Measurements from ENCODE around the gene RHOB. TPM values are rescaled to one million over a fixed set of nuclear protein-coding genes. Genes with fewer than 3 reads are reported as not detected.
"Not testable (repeated sequence)": the region's sequence is repeated elsewhere in the genome, so short reads cannot be mapped to it uniquely, and the experiment has no call there.

RHOB gene
- total RNA-seq = 926 and 1,028 TPM in 2 replicates

GRCh38 chr2:20446917-20447436 lies at the start of gene RHOB:
RHOB (plus strand) TSS chr2:20447074; CDS start chr2:20447466, 392 bp downstream.
- DNase-seq (ENCODE audit: low read depth, low spot score) = peak; percentile 95

- DNase-seq (ENCODE audit: low read depth, low spot score) = no peak
Observed at GRCh38 chr2:20397811-20398447, 48.9 kb upstream of the RHOB start.

GRCh38 chr2:20398956-20399567 lies 47.8 kb upstream of the RHOB start:
- DNase-seq (ENCODE audit: low read depth, low spot score) = no peak

- DNase-seq (ENCODE audit: low read depth, low spot score) = no peak
Observed at GRCh38 chr2:20400306-20400705, 46.6 kb upstream of the RHOB start.

GRCh38 chr2:20400787-20401488 lies 45.9 kb upstream of the RHOB start:
- no peak for DNase-seq (ENCODE audit: low read depth, low spot score)

DNA sequence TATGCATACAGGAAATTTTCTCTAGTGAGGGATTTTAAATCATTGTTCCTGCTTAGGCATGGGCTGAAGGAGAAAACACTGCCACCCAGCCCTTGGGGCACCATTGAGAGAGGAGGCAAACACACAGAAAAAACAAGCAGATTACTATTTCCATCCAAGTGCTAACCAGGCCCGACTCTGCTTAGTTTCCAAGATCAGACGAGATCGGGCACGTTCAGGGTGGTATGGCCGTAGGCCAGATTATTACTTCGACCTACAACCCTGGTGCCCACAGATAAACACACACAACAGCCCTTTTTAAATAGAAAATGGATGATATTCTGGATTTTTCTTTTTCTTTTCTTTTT lies 45.4 kb upstream of the RHOB start:
- DNase-seq (ENCODE audit: low read depth, low spot score) = no peak

- no peak for DNase-seq (ENCODE audit: low read depth, low spot score)
Observed at GRCh38 chr2:20403774-20404312, 43.0 kb upstream of the RHOB start.

DNA sequence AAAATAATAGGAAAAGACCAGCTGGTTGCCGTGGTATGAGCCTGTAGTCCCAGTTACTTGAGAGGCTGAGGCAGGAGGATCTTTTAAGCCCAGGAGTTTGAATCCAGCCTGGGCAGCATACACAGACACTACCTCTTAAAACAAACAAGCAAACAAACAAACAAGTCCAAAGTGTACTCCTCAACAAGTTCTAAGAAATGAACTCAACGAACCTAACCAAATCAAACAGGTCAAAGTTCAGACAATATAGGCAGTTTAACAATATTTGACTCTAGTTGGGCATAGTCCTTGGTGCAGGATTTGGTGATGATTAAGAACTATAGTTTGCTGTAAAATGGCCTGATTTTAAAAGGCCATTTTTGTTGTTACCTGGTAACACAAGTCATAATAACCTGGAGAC lies 41.9 kb upstream of the RHOB start:
- no peak for DNase-seq (ENCODE audit: low read depth, low spot score)

- DNase-seq (ENCODE audit: low read depth, low spot score) = no peak
Observed at GRCh38 chr2:20409039-20409438, 37.8 kb upstream of the RHOB start.

DNA sequence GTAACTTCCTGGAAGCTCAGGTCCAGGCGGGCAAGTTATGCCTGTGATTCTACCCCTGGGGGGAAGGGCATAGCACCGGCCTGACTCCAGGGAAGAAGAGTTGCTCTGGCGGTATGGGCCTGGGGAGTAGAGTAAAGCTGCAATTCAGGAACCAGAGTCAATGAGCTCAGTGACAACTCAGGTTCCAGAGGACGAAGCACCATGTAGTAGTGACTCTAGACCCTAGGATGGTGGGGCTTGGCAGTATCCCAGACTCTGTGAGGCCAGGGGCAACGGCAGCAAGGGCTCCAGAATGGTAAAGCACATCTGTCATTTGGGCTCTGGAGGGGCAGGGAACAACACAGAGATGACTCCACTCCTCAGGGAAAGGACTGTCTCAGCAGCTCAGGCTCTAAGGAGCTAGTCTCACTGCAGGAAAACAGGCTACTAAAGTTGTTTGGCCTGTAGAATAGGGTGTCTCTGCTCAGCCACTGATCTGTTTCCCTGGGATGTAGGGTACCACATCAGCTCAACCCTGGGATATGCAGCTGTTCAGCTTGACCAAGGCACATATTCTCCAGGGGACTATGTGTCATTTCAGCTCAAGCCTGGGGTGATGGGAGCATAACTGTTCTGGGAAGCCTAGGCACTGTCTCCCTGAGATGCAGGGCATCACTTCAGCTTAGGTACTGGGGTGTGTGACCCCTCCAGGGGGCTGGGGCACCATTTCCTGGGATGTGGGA lies 36.2 kb upstream of the RHOB start:
- DNase-seq (ENCODE audit: low read depth, low spot score) = no peak

DNA sequence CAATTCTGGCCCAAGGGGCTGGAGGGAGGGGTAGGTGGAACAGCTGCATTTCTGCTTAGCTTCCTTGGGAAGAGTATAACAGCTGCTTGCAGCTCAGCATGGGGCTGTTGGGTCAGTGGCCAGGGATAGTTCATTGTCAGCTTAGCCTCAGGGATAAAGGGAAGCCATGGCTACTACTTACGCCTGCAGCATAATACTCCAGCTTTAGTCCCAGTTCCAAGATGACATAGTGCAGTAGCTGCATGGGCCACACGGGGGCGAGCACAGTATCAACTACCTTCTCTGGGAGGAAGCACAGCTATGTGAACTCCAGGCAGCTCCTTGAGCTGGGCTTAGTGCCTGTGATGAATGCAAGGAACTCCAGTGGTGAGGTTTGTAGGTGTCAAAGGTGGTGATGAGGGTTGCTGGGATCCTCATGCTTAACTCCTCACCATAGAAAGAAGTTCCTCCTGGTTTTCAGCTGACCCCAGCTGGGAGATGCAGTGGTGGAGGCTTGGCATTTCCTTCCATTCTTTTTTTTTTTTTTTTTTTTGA lies 35.4 kb upstream of the RHOB start:
- peak; percentile 54 for DNase-seq (ENCODE audit: low read depth, low spot score)

DNA sequence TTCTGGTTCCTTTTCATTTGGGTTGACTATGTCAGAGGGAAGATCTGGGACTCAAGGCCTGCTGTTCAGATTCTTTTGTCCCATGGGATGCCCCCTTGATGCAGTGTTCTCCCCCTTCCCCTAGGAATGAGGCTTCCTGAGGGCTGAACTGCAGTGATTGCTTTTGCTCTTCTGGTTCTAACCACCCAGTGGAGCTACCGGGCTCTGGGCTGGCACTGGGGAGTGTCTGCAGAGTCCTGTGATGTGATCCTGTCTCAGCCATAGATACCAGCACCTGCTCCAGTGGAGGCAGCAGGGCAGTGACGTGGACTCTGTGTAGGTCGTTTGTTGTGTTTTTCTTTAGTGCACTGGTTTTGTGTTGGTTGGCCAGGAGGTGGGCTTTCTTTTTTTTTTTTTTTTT lies 32.1 kb upstream of the RHOB start:
- DNase-seq (ENCODE audit: low read depth, low spot score) = no peak

GRCh38 chr2:20415511-20415918 lies 31.4 kb upstream of the RHOB start:
- no peak for DNase-seq (ENCODE audit: low read depth, low spot score)

GRCh38 chr2:20416723-20417122 lies 30.2 kb upstream of the RHOB start:
- no peak for DNase-seq (ENCODE audit: low read depth, low spot score)

GRCh38 chr2:20417230-20417821 lies 29.5 kb upstream of the RHOB start:
- not testable (repeated sequence) for DNase-seq (ENCODE audit: low read depth, low spot score)

DNA sequence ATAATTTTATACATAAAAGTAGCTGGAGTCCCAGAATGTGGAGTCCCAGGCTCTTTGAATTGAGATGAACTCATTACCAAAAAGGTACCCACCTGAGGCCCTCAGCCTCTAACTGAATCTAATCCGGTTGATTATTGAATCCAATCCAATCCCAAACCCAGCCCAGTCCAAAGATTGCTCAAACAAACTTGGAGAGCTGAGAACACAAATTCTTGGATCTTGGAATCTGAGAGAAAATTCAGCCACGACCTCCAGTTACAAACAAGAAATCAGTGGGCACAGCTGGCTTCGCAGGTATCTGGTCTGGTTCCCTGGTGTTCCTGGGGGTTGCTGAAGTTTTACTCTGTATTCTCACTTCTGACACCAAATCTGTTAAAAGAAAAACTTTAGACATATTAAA lies 28.4 kb upstream of the RHOB start:
- no peak for DNase-seq (ENCODE audit: low read depth, low spot score)

DNA sequence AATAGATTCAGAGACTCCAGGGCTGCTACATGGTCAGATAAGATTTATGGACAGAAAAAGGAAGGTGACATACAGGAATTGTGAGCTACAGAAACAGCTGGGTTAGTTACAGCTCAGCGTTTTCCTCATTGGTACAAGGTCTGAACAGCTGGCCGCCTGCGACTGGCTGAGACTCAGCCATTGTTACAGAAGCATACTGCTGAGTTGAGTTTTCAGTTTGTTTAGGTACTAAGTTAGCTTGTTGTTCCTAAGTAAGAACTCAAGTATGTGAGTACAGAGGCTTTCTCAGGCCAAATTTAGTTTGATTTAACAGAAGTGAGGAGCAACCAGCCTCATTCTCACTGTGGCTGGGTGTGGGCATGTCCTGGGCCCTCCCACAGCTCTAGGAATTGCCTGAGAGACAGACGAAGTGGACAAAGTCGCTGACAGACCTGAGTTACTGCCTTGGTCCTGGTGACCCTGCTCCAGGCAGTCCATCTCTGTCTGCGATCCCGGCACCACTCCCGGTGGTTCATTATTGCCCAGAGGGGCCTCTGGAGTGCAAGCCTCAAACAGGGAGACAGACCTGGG lies 27.8 kb upstream of the RHOB start:
- no peak for DNase-seq (ENCODE audit: low read depth, low spot score)

DNA sequence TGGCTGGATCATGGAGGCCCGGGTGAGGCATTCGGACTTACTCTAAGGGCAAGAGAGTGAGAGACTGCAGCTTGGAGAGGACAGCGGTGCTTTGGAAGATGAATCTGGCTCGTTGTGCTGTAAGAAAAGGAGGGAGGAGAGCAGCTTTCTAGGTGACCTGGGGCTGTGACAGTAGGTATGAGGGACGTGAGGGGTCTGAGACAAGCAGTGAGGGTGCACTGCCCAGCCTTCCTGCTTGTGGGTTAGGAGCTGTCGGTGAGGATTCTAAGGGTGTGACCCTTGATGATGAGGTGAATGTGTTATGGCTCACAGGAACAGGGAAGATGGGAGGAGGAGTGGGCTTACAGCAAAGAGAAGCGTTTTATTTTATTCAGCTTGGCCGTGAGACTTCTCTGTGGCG lies 27.1 kb upstream of the RHOB start:
- DNase-seq (ENCODE audit: low read depth, low spot score) = no peak

DNA sequence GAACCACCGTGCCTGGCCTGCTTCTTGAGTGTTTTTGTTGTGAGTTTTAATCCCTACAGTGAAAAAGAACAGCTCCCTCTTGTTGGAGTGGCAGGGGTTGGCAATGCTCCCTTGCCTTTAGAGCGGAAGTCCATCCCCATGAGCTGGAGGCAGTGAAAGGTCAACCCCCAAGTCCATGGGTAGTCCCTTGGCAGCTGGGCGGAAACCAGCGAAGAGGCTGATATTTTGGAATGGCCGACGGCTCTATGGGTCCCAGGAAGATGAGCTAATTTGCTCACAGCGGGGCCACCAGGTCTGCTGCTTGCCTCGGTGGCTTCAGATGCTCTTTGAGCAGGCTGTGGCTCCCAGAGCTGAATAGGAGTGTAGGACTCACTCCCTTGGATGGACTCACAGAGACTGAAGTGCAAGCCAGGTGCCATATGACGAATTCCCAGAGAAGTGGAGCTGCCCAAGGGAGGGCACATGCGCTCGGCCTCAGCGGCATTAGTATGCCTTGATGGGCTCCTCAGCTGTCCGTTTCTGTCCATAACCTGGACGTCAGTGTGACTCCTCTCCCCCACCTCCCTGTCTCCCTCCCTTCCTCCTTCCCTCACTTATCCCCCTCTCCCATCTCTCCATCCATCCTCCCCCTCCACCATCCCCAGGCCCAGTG lies 25.4 kb upstream of the RHOB start:
- DNase-seq (ENCODE audit: low read depth, low spot score) = no peak

GRCh38 chr2:20421988-20422370 lies 24.9 kb upstream of the RHOB start:
- DNase-seq (ENCODE audit: low read depth, low spot score) = no peak

Data from pulmonary artery endothelial cell (primary cell).